Activated T-cell treated with anti-CD3 and anti-CD28 coated beads, Interleukin-2, amount 50 U/mL, for 24 hours (primary cell): ENCODE measurements around the gene TSPYL1.

Experiments used
- DNase-seq: peaks from one replicate; pipeline ENCODE4 v3.0.0-alpha.2; 2020
- H3K27ac Mint-ChIP-seq: 2 replicates; pipeline ENCODE4 v1.8.0; 2020; ENCODE audit warnings: mild to moderate bottlenecking, mixed read lengths
- H3K27me3 Mint-ChIP-seq: 2 replicates; pipeline ENCODE4 v1.8.0; 2020; ENCODE audit warnings: mixed read lengths
- H3K36me3 Mint-ChIP-seq: 2 replicates; pipeline ENCODE4 v1.8.0; 2020; ENCODE audit warnings: low read depth, mixed read lengths
- H3K4me1 Mint-ChIP-seq: 2 replicates; pipeline ENCODE4 v1.8.0; 2020; ENCODE audit warnings: low read depth, mixed read lengths
- H3K4me3 Mint-ChIP-seq: 2 replicates; pipeline ENCODE4 v1.8.0; 2020; ENCODE audit warnings: mild to moderate bottlenecking, moderate library complexity, mixed read lengths
- H3K9me3 Mint-ChIP-seq: 2 replicates; pipeline ENCODE4 v1.8.0; 2020; ENCODE audit warnings: mixed read lengths

TSPYL1 gene

DNA sequence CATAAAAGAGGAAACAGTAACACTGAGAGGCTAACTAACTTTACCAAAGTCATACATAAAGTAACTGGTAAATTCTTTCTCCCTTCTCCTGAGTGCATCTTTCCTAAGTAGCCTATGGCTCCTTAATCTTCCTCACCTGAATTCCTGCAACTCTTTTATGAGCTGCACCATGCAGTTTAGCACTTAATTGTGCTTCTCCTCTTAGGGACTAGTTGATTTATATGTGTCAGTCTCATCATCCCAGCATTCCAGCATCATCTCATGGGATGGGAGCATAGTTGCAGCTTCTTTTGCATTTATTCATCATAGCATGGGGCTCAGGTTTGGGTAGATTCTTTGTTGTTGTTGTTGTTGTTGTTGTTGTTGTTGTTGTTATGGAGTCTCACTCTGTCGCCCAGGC is 3.5 kb upstream of the TSPYL1 start:
- no peaks in the 10 kb centered on the region for H3K27me3 Mint-ChIP-seq
- no peak overlapping the region for H3K27ac Mint-ChIP-seq
- no peaks in the 10 kb centered on the region for H3K9me3 Mint-ChIP-seq
- H3K36me3 Mint-ChIP-seq = peaks cover 16% of the 10 kb centered on the region
- no peak overlapping the region for H3K4me3 Mint-ChIP-seq
- DNase-seq = no peak
- peaks cover 18% of the 10 kb centered on the region for H3K4me1 Mint-ChIP-seq

DNA sequence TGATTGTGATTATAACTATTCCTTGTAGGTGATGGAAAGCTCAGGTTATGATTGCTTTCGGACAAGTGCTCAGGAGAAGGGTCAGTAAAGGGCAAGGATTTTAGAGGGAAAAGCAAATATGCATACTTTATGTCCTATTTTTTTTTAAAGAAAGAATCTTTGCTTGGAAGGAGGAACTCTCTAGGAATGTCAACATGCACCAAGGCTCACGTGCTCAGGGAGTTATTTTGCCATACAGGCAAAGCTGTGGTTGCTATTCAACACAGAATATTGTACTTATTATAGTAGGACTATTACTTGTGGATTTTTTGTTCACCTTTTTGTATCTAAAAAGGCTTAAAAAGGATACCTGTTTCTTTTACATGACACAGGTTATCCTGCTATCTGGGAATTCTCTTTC is 3.0 kb upstream of the TSPYL1 start:
- no peaks in the 10 kb centered on the region for H3K9me3 Mint-ChIP-seq
- peaks cover 21% of the 10 kb centered on the region for H3K36me3 Mint-ChIP-seq
- no peak overlapping the region for H3K27ac Mint-ChIP-seq
- H3K4me1 Mint-ChIP-seq = peaks cover 22% of the 10 kb centered on the region
- no peak overlapping the region for H3K4me3 Mint-ChIP-seq
- no peaks in the 10 kb centered on the region for H3K27me3 Mint-ChIP-seq
- DNase-seq = no peak

DNA sequence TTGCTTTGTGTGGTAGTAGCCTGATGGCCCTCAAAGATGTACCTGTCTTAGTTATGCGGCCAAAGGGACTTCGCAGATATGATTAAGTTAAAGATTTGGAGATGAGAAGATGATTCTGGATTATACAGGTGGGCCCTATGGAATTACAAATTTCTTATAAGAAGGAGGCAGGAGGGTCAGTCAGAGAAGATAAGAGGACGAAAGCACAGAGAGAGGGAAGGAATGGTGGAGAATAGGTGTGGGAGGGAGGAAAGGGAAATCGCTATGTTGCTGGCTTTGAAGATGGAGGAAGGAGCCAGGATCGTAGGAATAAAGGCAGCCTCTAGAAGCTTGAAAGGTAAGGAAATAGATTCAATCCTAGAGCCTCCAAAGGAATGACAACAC is 1.2 kb upstream of the TSPYL1 start:
- peak overlapping the region; percentile 91 for H3K4me3 Mint-ChIP-seq
- H3K36me3 Mint-ChIP-seq = peaks cover 38% of the 10 kb centered on the region
- no peaks in the 10 kb centered on the region for H3K9me3 Mint-ChIP-seq
- peak overlapping the region; percentile 100 for H3K27ac Mint-ChIP-seq
- peaks cover 37% of the 10 kb centered on the region for H3K4me1 Mint-ChIP-seq
- DNase-seq = no peak
- no peaks in the 10 kb centered on the region for H3K27me3 Mint-ChIP-seq

DNA sequence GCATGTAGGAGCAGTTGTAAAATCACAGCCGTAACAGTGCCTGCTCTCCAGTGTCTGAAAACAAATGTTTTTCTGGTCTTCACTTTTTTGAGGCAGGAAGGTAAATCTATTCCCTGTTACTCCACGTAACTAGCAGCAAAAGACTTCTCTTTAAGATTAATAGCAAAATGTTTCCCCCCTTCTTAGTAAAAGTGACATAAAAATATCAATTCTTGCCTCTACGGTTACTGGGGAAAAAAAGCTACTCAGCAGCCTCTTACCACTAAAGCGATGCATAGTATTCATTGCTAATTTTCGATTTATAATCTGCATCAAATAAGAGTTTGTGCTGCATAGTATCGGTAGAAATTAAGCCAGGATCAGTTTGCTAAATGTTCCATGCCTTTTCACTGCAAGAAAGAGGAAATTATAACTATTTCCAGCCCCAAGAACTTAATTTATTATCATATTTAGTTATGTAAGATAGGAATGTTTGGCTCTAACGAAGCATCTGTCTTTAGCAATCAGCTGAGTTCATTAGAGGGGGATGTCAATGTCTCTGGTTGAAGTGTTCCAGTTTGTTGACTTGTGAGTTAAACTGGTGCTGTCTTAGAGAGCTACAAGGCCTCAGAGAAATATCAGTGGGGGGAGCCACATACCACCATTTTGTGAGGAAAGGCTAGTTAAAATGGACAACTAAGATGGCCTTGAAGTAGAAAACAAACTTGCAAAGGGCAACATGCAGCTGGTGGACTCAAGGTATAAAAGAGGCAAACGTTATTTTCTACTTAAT is 617 bp upstream of the TSPYL1 start:
- DNase-seq = no peak
- Mint-ChIP-seq H3K27me3 (no peaks in the 10 kb centered on the region), H3K4me3 (peak overlapping the region; percentile 91), H3K9me3 (no peaks in the 10 kb centered on the region), H3K36me3 (peaks cover 44% of the 10 kb centered on the region), H3K4me1 (peaks cover 43% of the 10 kb centered on the region), H3K27ac (peak overlapping the region; percentile 100)

DNA sequence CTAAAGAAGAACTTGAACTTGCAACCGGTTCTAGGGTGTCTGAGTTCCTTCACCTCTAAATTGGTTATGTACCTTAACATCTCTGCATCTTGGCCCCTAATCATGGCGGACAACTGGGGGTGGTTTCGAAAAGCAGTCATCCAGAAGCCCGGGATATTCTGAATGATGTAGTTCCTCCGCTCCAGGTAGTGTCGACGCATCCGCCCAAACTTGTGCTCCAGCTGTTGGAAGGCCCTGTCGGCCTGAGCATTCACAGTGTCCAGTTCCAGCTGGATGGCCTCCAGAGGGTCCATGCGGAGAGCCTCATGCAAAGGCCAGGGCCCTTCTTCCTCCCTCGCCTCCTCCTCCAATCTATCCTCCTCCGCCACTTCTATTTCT is 887 bp downstream of the TSPYL1 start:
- peaks cover 57% of the 10 kb centered on the region for H3K36me3 Mint-ChIP-seq
- peak overlapping the region; percentile 91 for H3K4me3 Mint-ChIP-seq
- H3K4me1 Mint-ChIP-seq = peaks cover 53% of the 10 kb centered on the region
- H3K9me3 Mint-ChIP-seq = no peaks in the 10 kb centered on the region
- H3K27ac Mint-ChIP-seq = peak overlapping the region; percentile 100
- no peaks in the 10 kb centered on the region for H3K27me3 Mint-ChIP-seq
- DNase-seq = no peak

DNA sequence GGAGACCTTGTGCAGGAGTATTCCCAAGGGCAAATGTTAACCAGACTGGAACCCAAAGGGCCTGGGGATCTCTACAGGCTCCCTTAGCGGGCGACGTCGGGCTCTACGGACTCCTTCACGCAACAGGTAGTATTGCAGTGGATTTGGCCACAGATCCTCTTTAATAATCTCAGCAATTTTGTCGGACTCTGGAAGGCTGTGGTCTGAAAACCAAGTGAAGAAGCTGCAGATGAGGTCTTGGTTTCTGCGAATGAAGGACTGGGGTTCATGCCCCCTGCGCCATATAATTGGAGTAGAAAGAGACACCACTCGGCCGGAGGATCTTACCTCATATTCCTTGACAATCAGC is 1.3 kb downstream of the TSPYL1 start:
- Mint-ChIP-seq H3K4me1 (peaks cover 55% of the 10 kb centered on the region), H3K27me3 (no peaks in the 10 kb centered on the region), H3K4me3 (peak overlapping the region; percentile 91), H3K9me3 (no peaks in the 10 kb centered on the region), H3K27ac (peak overlapping the region; percentile 100), H3K36me3 (peaks cover 59% of the 10 kb centered on the region)
- DNase-seq = no peak

DNA sequence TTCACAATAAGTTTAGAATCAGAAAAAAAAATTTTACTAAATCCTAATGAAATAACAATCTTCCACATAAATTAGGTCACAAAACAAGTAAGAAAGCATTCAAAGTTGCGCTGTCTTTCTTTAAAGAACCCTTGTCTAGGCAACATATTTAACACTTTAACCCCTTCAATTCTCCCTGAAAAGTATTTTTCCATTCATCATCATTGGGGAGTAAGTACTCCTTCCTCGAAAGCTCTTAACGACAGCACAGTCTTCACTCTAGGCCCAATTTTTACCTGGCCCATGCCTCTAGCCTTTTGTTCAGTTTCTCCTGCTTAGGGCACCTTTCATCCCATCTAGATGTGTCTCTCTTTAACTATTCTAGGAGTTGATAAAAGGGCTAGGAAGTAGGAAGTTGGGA is 2.6 kb downstream of the TSPYL1 start:
- H3K4me1 Mint-ChIP-seq = peaks cover 67% of the 10 kb centered on the region
- no peaks in the 10 kb centered on the region for H3K27me3 Mint-ChIP-seq
- H3K36me3 Mint-ChIP-seq = peaks cover 71% of the 10 kb centered on the region
- peak overlapping the region; percentile 100 for H3K27ac Mint-ChIP-seq
- H3K9me3 Mint-ChIP-seq = no peaks in the 10 kb centered on the region
- H3K4me3 Mint-ChIP-seq = peak overlapping the region; percentile 91
- DNase-seq = no peak

DNA sequence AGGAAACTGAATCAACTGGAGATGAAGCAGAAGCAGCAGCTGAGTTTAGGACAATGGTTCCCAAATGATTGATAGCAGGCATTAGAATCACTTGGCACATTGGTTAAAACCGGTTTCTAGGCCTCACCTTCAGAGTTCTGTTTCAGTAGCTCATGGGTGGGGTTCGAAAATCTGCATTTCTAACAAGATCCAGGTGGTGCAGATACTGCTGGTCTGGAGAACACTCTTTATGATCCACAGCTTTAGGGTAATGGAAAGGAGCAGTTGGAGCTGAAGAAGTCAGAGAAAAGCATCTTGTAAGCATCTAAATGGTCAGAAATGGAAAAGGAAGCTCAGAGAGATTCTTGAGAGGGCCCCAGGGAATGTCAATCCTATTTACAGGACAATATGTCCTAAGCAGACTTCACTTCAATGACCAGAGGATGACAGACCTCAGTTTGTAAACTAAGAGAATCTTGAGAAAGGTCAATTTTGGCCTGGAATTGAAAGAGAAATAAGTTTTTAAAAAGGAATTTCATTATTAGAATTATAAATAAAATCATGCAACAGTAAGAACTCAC is 8.5 kb downstream of the TSPYL1 start:
- H3K9me3 Mint-ChIP-seq = no peaks in the 10 kb centered on the region
- no peaks in the 10 kb centered on the region for H3K27me3 Mint-ChIP-seq
- no peak for DNase-seq
- peaks cover 52% of the 10 kb centered on the region for H3K4me1 Mint-ChIP-seq
- H3K4me3 Mint-ChIP-seq = no peak overlapping the region
- H3K27ac Mint-ChIP-seq = peak overlapping the region; percentile 62
- peaks cover 60% of the 10 kb centered on the region for H3K36me3 Mint-ChIP-seq

DNA sequence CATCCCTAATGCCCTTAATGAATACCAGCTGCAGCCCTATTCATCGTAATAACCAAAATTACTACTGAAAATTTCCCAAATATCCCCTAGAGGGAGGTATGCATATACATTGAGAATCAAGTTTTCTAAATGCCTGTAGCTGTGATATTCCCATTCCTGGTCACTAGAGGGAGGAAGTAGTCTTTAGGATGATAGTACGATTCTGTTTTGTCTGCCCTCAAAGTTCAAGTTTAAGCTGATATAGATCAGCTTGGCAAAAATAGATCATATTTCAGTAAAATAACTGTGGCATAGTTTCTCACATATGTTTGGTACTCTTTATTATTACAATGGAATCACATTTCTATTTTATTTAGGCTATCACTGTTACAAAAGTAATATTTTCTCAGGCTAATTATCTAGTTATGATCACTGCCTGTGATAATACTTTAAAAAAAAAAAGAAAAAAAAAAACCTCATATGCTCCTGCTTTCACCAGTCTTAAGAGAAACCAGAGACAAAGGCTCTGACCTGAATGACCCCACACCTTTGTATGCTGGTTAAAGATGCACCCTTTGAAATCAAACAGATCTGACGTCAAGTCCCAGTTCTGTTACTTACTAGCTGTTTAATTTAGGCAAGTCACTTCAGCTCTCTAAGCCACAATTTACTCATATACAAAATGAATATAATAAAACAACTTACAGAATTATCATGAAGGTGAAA is 11.0 kb downstream of the TSPYL1 start:
- Mint-ChIP-seq H3K4me3 (no peak overlapping the region), H3K9me3 (peaks cover 6% of the 10 kb centered on the region), H3K27ac (peak overlapping the region; percentile 69)

DNA sequence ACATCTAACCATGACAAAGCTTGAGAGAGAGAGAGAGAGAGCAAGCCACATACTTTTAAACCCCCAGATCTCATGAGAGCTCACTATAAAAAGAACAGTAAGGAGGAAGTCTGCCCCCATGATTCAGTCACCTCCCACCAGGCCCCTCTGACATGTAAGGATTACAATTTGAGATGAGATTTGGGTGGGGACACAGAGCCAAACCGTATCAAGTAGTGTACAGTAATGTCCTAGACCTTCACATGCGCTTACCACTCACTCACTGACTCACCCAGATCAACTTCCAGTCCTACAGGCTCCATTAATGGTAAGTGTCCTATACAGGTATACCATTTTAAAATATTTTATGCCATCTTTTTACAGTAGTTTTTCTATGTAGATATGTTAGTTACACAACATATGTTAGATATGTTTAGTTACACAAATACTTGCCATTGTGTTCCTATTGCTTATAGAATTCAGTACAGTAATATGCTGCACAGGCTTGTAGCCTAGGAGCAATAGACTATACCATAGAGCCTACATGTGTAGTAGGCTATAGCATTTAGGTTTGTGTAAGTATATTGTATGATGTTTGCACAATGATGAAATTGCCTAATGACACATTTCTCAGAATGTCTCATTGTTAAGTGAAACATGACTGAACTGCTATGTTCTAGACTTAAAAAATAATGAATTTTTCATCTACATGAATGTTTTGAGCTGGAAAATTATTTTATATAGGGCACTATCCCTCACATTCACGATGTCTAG is 11.7 kb downstream of the TSPYL1 start:
- Mint-ChIP-seq H3K4me3 (no peak overlapping the region), H3K9me3 (peaks cover 13% of the 10 kb centered on the region), H3K27me3 (no peaks in the 10 kb centered on the region), H3K36me3 (peaks cover 60% of the 10 kb centered on the region), H3K4me1 (peaks cover 33% of the 10 kb centered on the region), H3K27ac (peak overlapping the region; percentile 69)
- no peak for DNase-seq

More for the DNA sequence above, 11.0 kb downstream of the TSPYL1 start:
- H3K36me3 Mint-ChIP-seq = peaks cover 60% of the 10 kb centered on the region
- no peak for DNase-seq
- H3K4me1 Mint-ChIP-seq = peaks cover 39% of the 10 kb centered on the region
- H3K27me3 Mint-ChIP-seq = no peaks in the 10 kb centered on the region

DNA sequence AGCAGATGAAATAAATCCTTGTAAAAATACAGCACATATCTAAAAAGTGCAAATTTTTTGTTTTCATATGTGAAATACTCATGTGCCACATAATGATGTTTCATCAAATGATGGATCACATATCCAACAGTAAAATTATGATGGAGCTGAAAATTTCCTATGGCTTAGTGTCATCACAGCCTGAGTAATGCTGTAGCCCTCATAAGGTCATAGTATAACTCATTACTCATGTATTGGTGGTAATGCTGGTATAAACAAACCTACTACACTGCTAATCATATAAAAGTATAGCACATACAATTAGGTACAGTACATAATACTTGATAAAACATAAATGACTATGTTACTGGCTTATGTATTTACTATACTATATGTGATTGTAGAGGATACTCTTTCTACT is 12.9 kb downstream of the TSPYL1 start:
- Mint-ChIP-seq H3K9me3 (peaks cover 14% of the 10 kb centered on the region), H3K36me3 (peaks cover 61% of the 10 kb centered on the region), H3K4me1 (peaks cover 30% of the 10 kb centered on the region), H3K4me3 (no peak overlapping the region), H3K27ac (no peak overlapping the region), H3K27me3 (no peaks in the 10 kb centered on the region)
- no peak for DNase-seq

DNA sequence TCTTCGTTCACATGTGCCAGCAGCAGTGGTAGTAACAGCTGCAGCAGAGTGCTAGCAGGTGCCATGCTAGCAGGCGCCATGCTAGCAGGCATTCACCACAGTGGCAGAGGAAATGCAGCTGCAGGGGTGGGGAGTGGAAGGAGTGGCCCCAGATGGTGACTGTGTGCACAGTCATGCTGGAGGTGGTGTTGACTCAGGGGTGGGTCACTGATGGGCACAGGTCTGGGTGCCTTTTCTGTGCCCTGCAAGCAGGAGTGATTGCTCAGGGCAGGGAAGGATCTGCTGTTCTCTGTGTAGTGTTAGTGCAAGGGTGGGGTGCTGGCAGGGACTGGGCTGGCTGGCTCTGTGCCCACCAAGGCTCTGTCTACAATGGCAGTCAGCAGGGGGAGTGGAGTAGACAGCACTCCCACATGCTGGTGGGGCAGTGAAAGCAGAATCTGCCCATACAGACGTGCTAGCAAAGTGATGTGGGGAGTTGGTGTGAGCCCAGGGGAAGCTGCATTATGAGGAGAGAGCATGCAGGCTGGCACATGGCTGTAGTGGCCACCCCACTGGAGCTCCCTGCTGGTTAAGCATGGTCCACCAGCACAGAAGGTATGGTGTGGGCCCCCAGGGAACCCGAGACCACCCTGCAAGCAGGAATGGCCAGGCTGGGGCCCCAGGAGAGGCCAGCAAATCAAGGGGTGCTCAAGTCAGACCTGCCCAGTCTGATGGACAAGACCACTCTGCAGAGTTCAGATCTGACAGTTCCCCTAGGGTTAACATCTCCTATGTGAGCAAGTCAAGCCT is 14.5 kb downstream of the TSPYL1 start:
- Mint-ChIP-seq H3K36me3 (peaks cover 67% of the 10 kb centered on the region), H3K4me3 (no peak overlapping the region), H3K27ac (no peak overlapping the region), H3K9me3 (peaks cover 15% of the 10 kb centered on the region), H3K4me1 (peaks cover 41% of the 10 kb centered on the region), H3K27me3 (no peaks in the 10 kb centered on the region)
- DNase-seq = no peak

DNA sequence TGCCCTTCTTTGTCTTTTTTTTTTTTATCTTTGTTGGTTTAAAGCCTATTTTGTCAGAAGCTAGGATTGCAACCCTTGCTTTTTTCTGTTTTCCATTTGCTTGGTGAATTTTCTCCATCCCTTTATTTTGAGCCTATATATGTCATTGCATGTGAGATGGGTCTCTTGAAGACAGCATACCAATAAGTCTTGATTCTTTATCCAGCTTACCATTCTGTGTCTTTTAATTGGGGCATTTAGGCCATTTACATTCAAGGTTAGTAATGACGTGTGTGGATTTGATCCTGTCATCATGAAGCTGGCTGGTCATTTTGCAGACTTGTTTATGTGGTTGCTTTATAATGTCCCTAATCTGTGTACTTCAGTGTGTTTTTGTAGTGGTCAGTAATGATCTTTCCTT is 16.4 kb downstream of the TSPYL1 start:
- no peaks in the 10 kb centered on the region for H3K27me3 Mint-ChIP-seq
- H3K36me3 Mint-ChIP-seq = peaks cover 75% of the 10 kb centered on the region
- peaks cover 34% of the 10 kb centered on the region for H3K4me1 Mint-ChIP-seq

DNA sequence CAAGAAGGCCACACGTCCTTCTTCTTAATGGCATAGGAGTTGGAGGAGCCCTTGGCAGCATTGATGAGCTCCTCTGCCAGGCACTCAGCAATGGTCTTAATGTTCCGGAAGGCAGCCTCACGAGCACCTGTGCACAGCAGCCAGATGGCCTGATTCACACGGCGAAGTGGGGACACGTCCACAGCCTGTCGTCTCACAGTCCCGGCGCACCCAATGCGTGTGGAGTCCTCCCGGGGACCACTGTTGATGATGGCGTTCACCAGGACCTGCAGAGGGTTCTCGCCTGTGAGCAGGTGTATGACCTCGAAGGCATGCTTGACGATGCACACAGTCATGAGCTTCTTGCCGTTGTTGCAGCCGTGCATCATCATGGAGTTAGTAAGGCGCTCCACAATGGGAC is 21.2 kb downstream of the TSPYL1 start:
- Mint-ChIP-seq H3K4me3 (no peak overlapping the region), H3K27ac (no peak overlapping the region), H3K36me3 (peaks cover 44% of the 10 kb centered on the region), H3K27me3 (no peaks in the 10 kb centered on the region), H3K9me3 (peaks cover 7% of the 10 kb centered on the region), H3K4me1 (peaks cover 22% of the 10 kb centered on the region)
- no peak for DNase-seq

More for the DNA sequence above, 16.4 kb downstream of the TSPYL1 start:
- Mint-ChIP-seq H3K4me3 (no peak overlapping the region), H3K9me3 (peaks cover 15% of the 10 kb centered on the region), H3K27ac (no peak overlapping the region)
- DNase-seq = no peak
